GM18909 (cell line): Measurements from ENCODE around the gene RRAS.

Experiments used
- ATAC-seq: cut with Tn5 transposase; IDR thresholded peaks from one replicate; pipeline ENCODE4 v1.9.1; 2021; ENCODE audit warnings: mild to moderate bottlenecking; ENCODE audit not compliant: unreplicated experiment, poor library complexity

RRAS gene

DNA sequence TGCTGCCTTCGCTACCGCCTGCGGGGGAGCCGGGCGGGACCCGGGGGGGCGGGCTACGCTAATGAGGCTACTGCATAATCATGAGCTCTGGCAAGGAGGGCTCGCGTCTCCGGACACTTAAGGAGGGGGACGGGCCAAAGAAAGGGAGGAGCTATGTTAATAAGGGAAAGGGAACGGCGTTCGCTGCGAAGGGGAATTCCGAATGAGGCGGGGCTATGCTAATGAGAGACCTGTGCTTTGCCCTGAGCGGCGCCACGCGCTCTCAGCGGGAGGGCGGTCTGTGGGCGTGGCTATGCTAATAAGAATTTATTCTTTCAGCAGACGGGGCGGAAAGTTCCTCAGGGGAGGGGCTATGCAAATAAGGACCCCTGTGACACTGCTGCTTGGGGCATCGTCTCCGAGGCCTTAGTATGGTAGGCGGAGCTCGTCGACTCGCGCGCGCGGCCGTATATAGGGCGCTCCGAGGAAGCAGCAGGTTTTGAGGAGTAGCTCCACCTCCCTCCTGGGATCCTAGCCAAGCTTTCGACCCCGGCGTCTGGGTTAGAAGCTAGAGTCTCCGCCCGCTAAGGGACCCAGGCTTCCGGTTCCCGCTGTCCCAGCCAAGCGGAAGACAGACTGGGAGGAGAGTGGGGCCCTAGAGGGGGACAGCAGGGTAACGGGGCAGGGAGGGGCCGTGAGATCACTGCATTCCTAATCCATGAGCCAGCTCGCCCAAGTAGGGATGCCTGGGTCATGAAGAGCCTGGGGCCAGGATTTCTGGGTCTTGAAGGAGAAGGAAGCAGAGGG is at the start of gene RRAS:
RRAS (minus strand) TSS at position 31 of the 786 bp plus-strand sequence. CDS start 45 bp downstream, outside the sequence.
- peak; percentile 68 for ATAC-seq

- ATAC-seq = no peak
Observed at GRCh38 chr19:49689133-49690078, 49.5 kb upstream of the RRAS start, which contains the start of gene ADM5. ADM5 (plus strand) TSS chr19:49689594; CDS start chr19:49689838, 244 bp downstream.

- no peak for ATAC-seq
Observed at GRCh38 chr19:49688531-49689132, 48.7 kb upstream of the RRAS start.

GRCh38 chr19:49687566-49688316 is 47.8 kb upstream of the RRAS start:
- no peak for ATAC-seq

DNA sequence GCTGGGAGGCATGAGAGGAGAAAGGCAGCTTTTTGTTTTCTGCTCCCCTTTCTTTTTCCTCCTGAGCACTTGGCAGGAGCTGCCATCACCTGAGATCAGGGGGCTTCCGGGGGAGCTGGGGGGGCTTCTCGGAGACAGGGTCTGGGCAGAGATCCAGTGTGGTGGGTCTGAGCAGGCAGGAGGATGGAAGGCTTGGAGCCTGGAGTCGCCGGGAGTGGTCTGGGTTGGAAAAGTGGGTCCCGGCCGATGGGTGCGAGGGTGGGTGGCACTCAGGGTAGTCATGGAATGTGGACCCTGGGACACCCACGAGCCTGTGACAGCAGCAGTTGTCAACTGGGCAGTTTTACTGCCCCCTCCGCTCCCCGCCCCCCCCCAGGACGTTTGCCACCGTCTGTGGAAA is 47.2 kb upstream of the RRAS start:
- no peak for ATAC-seq

GRCh38 chr19:49686503-49687088 is 46.7 kb upstream of the RRAS start:
- ATAC-seq = no peak

DNA sequence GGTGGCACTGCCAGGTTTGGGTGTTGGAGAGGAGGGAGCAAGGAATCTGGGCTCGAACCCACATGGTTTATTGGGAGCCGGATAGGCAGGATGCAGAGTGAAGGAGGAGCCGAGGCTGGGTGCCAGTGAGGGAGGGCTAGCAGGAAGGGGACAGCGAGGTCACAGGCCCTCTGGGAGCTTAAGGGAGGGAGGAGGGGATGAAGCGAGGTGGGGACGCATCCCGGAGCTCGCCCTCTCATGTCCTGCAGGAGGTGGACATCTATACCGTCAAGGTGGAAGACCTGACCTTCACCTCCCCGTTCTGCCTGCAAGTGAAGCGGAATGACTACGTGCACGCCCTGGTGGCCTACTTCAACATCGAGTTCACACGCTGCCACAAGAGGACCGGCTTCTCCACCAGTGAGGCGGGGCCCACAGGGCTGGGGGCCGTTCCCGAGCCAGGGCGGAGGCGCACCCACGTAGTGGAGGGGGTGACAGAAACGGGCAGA is 45.9 kb upstream of the RRAS start:
- no peak for ATAC-seq

GRCh38 chr19:49684983-49685553 is 45.1 kb upstream of the RRAS start:
- ATAC-seq = no peak

DNA sequence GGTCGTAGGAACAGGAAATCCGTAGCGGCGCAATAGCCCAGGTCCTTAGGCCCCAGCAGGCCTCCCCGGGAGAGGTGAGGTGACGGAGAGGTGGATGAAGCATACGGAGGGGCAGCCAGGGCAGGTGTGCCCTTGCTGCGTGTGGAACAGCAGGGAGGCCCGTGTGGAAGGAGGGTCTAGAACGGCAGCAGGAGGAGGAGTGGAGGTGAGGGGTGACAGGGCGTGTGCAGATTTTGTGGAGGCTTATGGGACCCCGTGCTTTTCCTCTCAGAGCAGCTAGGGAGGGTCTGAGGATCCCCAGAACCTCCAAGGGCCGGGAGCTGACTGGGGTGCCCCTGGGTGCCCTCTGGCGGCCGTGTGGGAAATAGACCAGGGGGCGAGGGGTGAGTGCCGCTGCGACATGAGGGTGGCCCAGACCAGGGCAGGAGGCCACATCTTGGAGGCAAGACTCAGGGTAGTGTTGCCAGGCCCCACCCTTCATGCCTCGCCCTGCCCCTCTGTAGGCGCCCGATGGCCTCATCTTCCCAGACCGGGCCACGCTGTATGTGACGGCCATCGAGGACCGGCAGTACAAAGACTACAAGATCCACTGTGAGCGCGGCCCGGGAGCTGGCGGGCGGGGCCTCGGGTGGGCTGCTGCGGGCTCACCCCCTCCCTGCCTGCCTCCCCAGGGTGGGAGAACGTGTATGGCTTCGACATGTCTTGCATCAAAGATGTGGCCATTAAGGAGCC is 44.5 kb upstream of the RRAS start:
- ATAC-seq = no peak

- no peak for ATAC-seq
Observed at GRCh38 chr19:49683814-49684250, 43.9 kb upstream of the RRAS start.

- no peak for ATAC-seq
Observed at GRCh38 chr19:49682274-49682673, 42.3 kb upstream of the RRAS start.

- no peak for ATAC-seq
Observed at GRCh38 chr19:49681830-49682229, 41.9 kb upstream of the RRAS start.

DNA sequence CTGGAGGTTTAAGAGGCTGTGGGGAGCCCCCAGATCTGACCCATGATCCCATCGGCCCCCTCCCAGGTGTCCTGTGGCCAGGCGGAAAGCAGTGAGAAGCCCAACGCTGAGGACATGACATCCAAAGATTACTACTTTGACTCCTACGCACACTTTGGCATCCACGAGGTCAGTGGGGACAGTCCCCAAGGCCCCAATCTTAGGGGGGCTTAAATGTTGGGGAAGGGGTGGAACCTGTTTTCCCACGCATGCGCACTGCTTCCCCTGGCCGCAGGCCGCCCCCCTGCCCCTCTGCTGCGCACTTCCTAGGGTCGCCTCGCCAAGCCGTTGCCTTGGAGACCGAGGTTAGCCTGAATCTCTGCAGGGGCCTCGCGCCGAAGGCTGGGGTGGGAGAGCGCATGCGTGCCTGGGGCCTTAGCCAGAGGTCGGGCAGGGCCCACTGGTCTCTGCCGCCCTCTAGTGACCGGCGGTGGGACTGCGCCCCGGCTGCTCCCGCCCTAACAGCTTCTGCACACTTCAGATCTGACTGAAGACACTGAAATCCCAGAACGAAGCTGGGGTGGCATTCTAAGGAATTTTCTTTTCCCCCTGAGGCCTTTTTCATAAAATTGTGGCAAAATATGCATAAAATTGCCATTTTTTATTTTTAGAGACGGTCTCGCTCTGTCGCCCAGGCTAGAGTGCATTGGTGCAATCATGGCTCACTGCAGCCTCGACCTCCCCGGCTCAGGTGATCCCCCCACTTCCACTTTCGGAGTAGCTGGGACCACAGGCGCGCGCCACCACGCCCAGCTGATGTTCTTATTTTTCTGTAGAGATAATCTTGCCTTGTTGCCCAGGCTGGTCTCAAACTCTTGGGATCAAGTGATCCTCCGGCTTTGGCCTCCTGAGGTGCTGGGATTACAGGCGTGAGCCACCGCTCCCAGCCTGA is 40.7 kb upstream of the RRAS start:
- no peak for ATAC-seq

DNA sequence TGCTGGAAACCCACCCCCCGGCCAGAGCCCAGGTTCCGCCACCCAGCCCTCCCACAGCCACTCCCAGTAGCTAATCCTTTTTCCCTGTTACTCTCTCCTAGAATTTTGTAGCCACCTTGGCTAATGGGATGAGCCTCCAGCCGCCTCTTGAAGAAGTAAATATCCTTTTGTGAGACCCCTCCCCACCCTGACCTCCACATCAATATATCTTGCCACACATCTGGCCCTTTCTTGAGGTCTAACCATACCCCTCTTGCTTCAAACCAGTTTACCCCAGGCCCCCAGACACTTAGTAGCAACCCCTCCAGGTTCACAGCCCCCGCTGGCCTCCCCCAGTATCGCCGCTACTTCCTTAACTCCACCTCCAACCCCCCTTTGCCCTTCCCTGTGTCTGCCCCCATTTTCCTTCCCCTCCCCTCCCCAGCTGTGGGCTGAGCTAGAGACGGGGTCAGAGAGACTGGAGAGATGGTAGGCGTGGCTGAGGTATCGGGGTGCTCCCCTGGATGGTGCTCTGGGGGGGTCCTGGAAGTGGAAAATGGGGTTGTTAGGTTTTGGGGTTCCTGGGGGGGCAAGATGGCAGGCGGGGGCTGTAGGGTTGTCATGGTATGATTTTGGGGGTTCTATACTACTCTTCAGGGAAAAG is 39.9 kb upstream of the RRAS start:
- no peak for ATAC-seq

- ATAC-seq = no peak
Observed at GRCh38 chr19:49678985-49679770, 39.2 kb upstream of the RRAS start.
